ENCODE results near the gene IL4R. TPM values are rescaled to one million over a fixed set of nuclear protein-coding genes. Genes with fewer than 3 reads are reported as not detected.

The IL4R gene
- total RNA-seq, 2 donors from 2014 or later = 30.6 to 31.6 TPM

- 86 to 96% methylated on average over 1 to 3 of the region's 3 CpGs for WGBS, 2 experiments (ENCODE audit: insufficient coverage in 1 of 2, insufficient read length in 1 of 2)
- Mint-ChIP-seq H3K27me3 (ENCODE audit: insufficient read depth) (peaks cover 2% of the 10 kb centered on the region), H3K27ac (no peak overlapping the region), H3K36me3 (ENCODE audit: low read depth) (no peaks in the 10 kb centered on the region), H3K9me3 (no peaks in the 10 kb centered on the region), H3K4me1 (no peaks in the 10 kb centered on the region), H3K4me3 (no peak overlapping the region)
- no peaks in the 10 kb centered on the region for H3K36me3 ChIP-seq (ENCODE audit: control insufficient read depth, insufficient read depth, low read length)
- no peaks in the 10 kb centered on the region for H3K4me1 ChIP-seq (ENCODE audit: control insufficient read depth, insufficient read depth, low read length)
- no peaks in the 10 kb centered on the region for H3K27me3 ChIP-seq (ENCODE audit: control insufficient read depth, insufficient read depth, low read length, poor library complexity, severe bottlenecking)
- no peak overlapping the region for H3K9ac ChIP-seq (ENCODE audit: extremely low read depth, low read length, poor library complexity, severe bottlenecking)
- no peaks in the 10 kb centered on the region for H3K9me3 ChIP-seq (ENCODE audit: control insufficient read depth, low read length)
- DNase-seq = no peak
- H3K4me3 ChIP-seq (ENCODE audit: low read length) = no peak overlapping the region
- TF ChIP-seq CTCF (conservative IDR thresholded peaks at IDR 0.05) = no peak
- H3K27ac ChIP-seq (ENCODE audit: low read depth, low read length) = no peak overlapping the region
These were observed 12.4 kb upstream of the IL4R start for GRCh38 chr16:27301236-27301861.

- Histone ChIP-seq H3K4me3 (ENCODE audit: low read length) (no peak overlapping the region), H3K36me3 (ENCODE audit: control insufficient read depth, insufficient read depth, low read length) (no peaks in the 10 kb centered on the region), H3K9me3 (ENCODE audit: control insufficient read depth, low read length) (no peaks in the 10 kb centered on the region), H3K9ac (ENCODE audit: extremely low read depth, low read length, poor library complexity, severe bottlenecking) (no peak overlapping the region), H3K27ac (ENCODE audit: low read depth, low read length) (no peak overlapping the region), H3K27me3 (ENCODE audit: control insufficient read depth, insufficient read depth, low read length, poor library complexity, severe bottlenecking) (no peaks in the 10 kb centered on the region), H3K4me1 (ENCODE audit: control insufficient read depth, insufficient read depth, low read length) (no peaks in the 10 kb centered on the region)
- no peak overlapping the region for H3K4me3 Mint-ChIP-seq
- WGBS, 2 experiments (ENCODE audit: insufficient coverage in 1 of 2, insufficient read length in 1 of 2) = 93 to 100% methylated on average over 3 of the region's 3 CpGs
- H3K9me3 Mint-ChIP-seq = no peaks in the 10 kb centered on the region
- TF ChIP-seq CTCF (conservative IDR thresholded peaks at IDR 0.05) = no peak
- peaks cover 2% of the 10 kb centered on the region for H3K27me3 Mint-ChIP-seq (ENCODE audit: insufficient read depth)
- no peaks in the 10 kb centered on the region for H3K4me1 Mint-ChIP-seq
- no peak for DNase-seq
- H3K36me3 Mint-ChIP-seq (ENCODE audit: low read depth) = no peaks in the 10 kb centered on the region
- H3K27ac Mint-ChIP-seq = no peak overlapping the region
These were observed 11.6 kb upstream of the IL4R start for GRCh38 chr16:27302126-27302525.

- Mint-ChIP-seq H3K9me3 (no peaks in the 10 kb centered on the region), H3K27ac (no peak overlapping the region), H3K4me3 (no peak overlapping the region), H3K27me3 (ENCODE audit: insufficient read depth) (peaks cover 2% of the 10 kb centered on the region), H3K36me3 (ENCODE audit: low read depth) (no peaks in the 10 kb centered on the region), H3K4me1 (no peaks in the 10 kb centered on the region)
- Histone ChIP-seq H3K4me3 (ENCODE audit: low read length) (no peak overlapping the region), H3K36me3 (ENCODE audit: control insufficient read depth, insufficient read depth, low read length) (no peaks in the 10 kb centered on the region), H3K9ac (ENCODE audit: extremely low read depth, low read length, poor library complexity, severe bottlenecking) (no peak overlapping the region), H3K4me1 (ENCODE audit: control insufficient read depth, insufficient read depth, low read length) (no peaks in the 10 kb centered on the region), H3K27me3 (ENCODE audit: control insufficient read depth, insufficient read depth, low read length, poor library complexity, severe bottlenecking) (no peaks in the 10 kb centered on the region), H3K9me3 (ENCODE audit: control insufficient read depth, low read length) (no peaks in the 10 kb centered on the region), H3K27ac (ENCODE audit: low read depth, low read length) (no peak overlapping the region)
- peak; percentile 31 for DNase-seq
- no peak for TF ChIP-seq CTCF (conservative IDR thresholded peaks at IDR 0.05)
- 90 to 93% methylated on average over 5 to 12 of the region's 12 CpGs for WGBS, 2 experiments (ENCODE audit: insufficient coverage in 1 of 2, insufficient read length in 1 of 2)
These were observed 10.3 kb upstream of the IL4R start for GRCh38 chr16:27303256-27304100.

All from endodermal cell (in vitro differentiated cells).